ENCODE measurements around the gene SMCP.

SMCP gene

DNA sequence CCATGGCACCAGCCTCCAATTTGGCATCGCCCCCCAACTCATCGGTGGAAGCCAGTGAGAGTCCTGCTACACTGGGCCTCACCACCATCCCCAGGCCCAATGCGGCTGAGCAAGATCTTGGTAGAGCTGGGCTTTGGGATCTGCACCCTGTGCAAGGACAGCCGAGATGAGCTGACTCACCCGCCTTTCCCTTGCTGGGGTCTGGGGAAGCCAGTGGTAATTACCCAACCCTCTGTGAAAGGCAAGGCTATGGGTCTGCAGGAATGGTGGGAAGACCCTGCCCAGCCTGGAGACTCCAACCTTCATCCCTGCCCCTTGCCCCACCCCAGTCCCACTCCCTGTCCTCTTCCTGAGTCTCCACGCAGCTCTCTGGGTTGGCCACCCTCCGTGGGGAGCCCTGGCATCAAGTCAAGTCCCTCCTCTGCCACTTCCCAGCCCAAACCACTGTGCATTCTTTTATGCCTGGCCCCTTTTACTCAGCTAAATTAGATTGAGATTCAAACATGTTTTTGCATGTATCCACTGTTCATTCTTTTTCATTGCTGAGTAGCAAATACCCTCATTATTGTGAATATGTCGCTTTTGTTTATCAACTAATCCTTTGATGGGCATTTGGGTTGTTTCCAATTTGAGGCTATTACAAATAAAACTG, 8.8 kb downstream of the SMCP start:
- DNase-seq: no peak

DNA sequence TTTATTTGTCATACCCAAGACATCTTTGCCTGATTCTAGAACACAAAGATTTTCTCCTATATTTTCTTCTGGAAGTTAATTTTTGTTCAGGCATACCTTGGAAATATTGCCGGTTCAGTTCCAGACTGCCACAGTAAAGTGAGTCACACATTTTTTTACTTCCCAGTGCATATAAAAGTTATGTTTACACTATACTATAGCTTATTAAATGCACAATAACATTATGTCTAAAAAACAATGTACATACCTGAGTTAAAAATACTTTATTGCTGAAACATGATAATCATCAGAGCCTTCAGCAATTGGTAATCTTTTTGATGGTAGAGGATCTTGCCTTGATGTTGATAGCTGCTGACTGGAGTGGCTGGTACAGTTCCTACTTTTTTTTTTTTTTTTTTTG, 10.0 kb downstream of the SMCP start:
- DNase-seq: no peak

DNA sequence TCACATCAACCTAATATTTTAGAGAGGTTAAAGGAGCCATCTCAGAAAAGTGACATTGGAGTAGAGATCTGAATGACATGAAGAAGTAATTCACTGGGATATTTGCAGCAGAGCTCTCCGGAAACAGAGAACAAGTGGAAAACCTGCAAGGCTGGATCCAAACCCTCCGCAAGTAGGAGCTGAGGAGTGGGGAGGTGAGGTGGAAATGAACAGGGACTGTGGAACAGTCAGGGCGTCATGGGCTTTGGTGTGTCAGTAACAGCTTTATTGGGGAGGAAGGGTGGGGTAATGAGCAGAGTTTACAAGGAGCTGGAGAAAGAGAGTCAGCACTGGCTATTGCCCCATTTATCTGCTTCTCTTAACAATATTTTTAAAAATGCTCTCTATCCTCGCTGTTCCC, 20.9 kb downstream of the SMCP start:
- DNase-seq: no peak

DNA sequence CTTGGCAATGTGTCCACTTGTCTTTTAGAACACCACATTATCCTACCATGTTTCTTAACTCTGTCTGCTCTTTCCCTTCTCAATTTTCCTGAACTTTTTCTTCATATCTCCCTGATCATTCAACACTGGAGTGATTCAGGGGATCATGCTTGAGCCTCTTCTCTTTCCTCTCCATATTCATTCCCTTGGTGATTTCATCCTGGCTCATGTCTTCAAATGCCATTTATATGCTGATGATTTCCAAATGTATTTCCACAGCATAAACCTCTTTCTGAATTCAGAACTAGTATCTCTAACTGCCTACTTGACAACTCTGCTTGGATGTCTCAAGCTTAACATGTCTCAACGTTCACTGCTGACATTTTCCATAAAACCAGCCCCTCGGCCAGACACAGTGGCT, 21.8 kb downstream of the SMCP start:
- no peak for DNase-seq

DNA sequence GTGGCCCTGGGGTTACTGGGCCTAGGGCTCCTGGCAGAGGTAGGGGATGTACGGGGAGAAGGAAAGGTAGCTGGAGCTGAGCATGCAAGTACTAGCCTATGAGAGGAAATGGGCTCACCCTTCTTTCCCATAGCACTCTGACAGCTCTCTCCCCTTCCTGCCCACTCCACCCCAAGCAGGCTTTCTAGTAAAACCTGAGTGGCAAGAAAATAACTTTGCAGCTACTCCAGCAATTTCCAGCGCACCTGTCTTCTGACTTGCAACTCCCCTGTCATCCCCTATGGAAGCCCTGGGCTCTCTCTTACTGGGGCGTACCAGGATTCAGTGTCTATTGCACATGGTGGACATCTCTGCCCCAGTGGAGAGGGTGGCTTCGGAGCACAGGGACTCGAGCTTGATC, 23.5 kb downstream of the SMCP start:
- DNase-seq: no peak

DNA sequence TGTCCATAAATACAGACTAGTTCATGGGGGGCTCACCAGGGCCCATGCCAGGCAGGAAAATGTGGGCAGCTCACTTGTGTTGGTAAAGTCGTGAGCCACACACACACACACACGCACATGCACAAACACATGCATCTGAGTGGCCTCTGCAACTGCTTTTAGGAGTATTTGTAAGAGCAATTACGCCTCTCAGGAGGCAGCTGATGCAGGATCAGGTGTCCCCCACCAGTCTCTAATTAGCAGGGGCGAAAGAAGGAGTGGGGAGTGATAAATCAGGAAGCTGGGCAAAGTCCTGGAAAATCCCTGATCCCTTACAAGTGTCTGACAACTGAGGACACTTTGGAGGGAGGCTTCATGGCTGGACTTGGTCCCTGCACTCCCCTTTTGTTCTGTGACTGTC, 24.5 kb downstream of the SMCP start:
- DNase-seq: no peak

DNA sequence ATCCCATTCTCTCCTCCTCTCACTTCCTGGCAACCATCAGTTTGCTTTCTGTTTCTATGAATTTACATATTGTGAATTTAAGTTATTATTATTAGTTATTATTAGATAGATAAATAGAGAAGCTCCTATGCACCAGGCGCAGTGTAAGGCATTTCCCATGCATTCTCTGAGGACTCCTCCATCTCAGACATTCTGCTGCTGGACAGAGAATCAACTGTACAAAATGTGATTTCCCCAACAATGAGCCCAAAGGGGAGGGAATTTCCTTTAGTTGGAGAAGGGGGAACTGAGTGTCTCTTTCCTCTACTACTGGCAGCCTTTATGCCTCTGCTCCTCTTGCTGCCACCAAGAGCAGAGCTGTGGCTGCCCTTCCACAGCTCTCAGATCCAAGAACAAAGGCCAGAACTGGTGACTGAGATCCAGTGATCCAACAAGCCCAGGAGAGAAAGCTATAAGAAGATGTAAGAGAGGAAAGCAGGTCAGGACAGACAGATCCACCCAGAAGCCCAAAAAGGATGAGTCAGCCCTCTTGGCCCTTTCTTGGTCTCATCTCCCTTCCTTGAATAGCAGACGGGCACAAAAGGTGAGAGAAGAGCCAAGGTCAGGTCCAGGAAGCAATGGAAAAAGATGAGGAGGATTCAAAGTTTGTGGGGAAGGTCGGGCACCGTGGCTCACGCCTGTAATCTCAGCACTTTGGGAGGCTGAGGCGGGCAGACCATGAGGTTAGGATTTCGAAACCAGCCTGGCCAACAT, 26.7 kb downstream of the SMCP start:
- no peak for DNase-seq

DNA sequence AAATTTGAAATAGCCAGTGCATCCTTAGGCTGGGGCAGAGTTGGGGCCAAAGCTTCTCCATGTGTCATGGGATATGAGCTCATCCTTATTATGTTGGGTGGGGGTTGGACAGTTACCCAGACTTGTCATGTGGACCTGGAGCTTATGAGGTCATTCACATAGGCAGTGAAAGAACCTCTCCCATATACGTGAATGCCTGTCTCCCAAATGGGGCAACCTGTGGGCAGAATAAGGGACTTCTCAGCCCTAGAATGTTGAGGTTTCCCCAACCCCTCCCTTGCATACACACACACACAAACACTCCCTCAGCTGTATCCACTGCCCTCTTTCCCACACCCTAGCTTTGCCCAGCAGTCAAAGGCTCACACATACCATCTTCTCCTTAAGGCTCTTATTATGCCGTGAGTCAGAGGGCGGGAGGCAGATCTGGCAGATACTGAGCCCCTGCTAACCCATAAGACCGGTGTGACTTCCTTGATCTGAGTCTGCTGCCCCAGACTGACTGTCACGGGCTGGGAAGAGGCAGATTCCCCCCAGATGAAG, 28.0 kb downstream of the SMCP start:
- DNase-seq: no peak

DNA sequence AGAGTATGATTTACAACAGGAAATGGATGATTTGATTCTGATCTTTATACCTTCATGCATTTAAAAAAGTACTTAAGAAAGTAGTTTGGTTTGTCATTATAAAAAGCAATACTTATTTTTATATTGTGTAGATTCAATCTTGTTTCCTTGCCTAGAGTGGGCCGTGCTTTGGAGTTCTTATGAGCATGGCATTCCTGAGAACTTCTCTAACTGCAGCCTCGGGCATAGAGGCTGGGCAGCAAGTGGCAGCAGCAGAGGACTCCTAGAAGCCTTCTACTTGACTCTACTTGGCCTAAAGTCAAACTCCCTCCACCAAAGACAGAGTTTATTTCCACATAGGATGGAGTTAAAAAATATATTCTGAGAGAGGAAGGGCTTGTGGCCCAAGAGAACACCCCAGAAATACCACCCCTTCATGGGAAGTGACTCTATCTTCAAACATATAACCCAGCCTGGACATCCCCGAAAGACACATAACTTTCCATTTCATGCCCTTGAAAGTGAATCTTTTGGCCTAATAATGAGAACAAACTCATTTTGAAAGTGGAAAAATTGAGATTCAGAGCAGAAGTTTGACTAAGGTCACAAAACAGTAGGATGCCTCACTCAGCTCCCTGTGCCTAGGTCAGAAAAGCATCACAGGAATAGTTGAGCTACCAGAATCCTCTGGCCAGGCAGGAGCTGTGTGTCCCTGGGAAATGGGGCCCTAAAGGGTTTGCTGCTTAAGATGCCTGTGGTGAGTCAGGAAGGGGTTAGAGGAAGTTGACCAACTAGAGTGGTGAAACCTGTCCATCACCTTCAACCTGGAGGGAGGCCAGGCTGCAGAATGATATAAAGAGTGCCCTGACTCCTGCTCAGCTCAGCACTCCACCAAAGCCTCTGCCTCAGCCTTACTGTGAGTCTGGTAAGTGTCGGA, 29.8 kb downstream of the SMCP start, which contains the start of gene IVL:
IVL (plus strand) TSS at position 861 of the 916 bp plus-strand sequence. CDS start 1,252 bp downstream, outside the sequence.
- no peak for DNase-seq

DNA sequence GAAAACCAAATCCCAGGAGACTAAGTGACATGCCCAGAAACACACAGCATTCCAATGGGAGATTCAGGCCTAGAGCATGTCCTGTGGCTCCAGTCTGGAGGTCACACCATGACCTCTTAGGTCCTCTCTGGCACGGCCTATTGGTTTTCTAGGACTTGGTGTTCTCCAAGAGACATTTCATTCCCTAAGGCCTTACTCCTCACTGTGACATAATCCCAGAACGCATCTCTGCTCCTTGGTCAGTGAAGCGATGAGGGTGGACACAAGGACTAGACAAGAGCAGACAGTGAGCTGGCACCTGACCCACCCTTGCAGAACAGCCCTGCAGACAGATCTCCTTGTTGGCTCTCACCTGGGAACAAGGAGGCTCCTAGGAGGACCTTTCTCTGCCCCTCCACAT, 31.1 kb downstream of the SMCP start:
- no peak for DNase-seq

DNA sequence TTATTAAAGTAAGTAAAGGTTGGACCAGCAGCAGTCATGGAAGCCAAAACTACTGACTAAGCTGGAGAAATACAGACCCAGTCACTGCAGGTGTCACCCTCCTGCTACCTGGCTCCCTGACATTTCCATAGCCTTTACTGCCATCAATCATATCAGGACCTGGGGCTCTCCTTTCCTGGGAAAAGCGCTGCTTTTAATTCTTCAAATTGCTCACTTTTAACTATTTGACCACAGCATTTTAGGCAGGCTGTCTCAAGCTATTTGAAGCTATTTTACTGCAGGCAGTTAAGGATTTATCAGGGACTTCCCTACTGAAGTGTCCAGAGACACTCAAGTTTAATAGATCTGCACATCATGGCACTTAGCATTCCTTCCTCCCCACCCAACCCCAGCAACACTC, 34.3 kb downstream of the SMCP start:
- DNase-seq: no peak

DNA sequence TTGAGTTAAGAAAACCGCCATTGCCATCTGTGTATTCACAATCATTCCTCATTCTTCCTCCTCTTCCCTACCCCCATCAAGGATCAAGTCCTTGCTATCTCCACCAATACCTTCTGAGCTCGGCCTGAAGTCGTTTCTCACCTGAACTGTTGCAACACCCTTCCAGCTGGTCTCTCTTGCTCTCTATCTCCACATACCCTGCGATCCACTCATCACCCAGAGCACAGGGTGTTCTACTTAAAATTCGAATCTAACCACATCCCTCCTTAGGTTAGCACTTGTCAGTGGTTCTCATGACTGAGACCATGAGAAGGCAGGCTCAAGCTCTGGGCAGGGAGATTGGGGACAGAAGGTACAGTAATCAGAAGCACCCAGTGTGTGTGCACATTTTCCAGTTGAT, 34.8 kb downstream of the SMCP start:
- no peak for DNase-seq

DNA sequence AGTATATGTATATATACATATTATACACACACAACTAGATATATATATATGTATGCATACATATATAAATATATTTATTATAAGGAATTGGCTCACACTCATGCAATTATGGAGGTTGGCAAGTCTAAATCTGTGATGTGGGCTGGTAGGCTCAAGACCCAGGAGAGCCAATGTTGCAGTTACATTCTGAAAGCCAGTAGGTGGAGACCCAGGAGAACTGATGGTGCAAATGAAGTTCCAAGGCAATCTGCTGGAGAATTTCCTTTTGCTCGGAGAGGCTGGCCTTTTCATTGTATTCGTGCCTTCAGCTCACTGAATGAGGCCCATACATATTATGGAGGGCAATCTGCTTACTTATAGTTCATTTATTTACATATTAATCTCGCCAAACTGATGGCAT, 39.7 kb downstream of the SMCP start:
- no peak for DNase-seq

DNA sequence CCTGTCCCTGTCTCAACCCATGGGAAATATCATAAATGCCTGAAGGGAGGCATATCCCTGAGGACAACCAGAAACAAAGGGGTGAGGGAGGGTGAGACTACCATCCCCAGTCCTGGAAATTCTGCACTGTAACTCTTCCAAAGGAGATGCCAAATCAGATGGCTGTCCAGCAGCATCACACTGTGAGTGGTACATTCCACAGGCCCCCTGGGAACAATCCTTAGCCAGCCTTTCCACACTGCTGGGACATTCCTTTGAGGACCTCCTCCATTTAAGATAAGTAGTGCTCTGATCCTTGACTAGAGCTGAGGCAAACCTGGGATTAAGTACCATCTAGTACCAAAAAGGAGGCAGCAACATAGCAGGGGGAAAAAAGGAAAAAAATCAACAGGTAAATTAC, 40.9 kb downstream of the SMCP start:
- DNase-seq: no peak

DNA sequence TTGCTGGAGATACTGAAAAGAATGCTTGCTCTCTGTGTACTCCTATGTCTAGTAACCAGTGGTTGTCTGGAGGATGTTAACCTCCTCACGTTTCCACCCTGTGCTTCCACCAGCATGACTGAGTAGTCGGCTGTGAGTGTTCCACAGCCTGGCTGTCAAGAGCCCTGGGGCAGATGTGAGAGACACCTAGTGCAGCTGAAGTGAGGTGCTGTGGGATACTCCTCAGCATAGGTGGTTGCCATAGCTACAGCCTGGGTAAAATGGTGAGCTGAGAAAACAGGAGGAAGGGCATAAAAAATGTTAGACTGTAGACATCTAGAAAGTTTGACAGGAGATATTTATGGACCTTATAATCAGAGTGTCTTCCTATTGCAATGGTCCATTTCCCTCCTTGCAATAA, 46.1 kb downstream of the SMCP start:
- no peak for DNase-seq

DNA sequence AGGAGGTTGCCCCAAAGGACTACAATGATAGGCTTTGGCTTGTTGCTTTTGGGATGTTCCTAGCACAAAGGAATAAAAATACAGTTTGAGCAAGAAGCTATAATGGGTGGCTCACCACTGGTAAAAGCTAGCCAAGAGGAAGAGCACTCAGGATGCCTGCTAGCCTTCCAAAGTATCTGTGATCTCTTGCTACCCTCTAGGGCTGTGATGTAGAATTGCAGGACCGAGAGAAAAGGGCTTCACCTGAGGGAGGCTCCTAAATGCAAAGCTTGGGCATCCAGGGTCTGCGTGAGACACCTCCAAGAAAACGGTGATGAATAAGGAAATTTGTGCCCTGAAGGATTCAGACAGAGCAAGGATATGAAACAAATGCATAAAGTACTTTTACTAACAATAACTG, 48.0 kb downstream of the SMCP start:
- DNase-seq: no peak

DNA sequence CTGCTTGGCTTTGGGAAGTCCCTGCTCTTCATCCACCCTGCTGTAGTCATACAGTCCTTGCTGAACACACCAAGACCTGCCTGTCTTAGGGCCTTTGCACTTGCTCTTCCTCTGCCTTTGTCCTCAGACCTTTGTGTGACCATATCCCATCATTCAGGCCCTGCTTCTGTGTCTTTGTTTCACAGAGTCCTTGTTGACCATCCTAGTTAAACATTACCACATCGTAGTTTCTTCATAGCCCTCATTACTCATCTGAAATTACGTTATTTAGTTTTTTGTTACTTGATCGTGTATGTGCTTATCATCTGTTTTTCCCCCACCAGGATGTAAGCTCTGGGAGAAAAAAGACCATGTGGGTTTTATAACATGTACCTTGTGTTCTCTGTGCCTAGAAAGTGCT, 50.5 kb downstream of the SMCP start:
- no peak for DNase-seq

DNA sequence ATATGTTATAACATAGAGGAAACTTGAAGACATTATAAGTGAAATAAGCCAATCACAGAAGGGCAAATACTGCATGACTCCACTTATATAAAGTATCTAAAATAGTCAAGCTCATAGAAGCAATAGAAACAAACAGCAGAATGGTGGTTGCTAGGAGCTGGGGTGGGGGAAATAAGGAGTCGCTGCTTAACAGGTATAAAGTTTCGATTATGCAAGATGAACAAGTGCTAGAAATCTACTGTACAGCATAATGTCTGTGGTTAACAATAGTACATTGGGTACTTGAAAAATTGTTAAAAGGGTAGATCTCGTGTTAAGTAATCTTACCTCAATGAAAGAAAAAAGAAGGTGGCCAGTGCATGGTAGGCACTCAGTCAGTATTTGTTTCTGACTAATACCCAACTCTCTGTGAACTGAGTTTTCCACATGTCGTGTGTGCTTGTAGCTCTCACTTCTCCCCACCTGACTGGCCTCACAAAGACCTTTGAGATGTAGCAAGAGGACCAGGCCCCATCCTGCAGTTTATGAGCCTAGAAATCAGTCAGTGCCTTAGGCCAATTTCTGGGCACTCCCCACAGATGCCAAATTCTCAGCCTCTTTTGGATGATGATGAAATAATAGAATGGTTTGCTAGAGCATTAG, 54.2 kb downstream of the SMCP start:
- no peak for DNase-seq

DNA sequence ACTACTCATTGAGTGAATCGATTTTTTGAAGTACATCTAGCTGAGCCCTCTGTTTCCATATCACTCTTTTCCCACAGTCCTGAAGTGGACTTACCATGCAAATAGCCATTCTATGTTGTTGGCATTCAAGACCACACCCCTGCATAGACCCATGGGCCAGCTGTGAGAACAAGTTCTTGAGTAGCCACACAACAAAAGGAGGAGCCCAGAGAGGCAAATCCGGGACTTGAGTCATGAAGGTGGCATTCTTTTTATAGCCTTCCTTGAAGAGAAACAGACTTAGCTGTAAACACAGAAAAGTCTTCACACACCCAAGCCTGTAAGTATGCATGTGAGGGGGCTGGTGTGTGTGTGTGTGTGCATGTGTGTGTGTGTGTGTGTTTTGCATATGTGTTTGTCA, 55.1 kb downstream of the SMCP start:
- DNase-seq: no peak
